Kidney epithelial cell (primary cell): Measurements from ENCODE around the gene PTCD2. TPM values are rescaled to one million over a fixed set of nuclear protein-coding genes. Genes with fewer than 3 reads are reported as not detected.

Source experiments
- DNase-seq: peaks from one replicate; pipeline ENCODE4 v3.0.0-alpha.2; 2010; ENCODE audit warnings: low read depth
- H3K27me3 ChIP-seq: 2 replicates; pipeline ENCODE4 v1.6.0; 2011; ENCODE audit warnings: low read length; ENCODE audit not compliant: control insufficient read depth, insufficient read depth
- H3K36me3 ChIP-seq: 2 replicates; pipeline ENCODE4 v1.5.1; 2011; ENCODE audit warnings: low read length; ENCODE audit not compliant: control insufficient read depth, insufficient read depth
- H3K4me3 ChIP-seq: 2 replicates; pipeline ENCODE4 v1.5.1; 2011; ENCODE audit warnings: low read depth, mild to moderate bottlenecking, control low read depth, low read length
- total RNA-seq: library from RNA; depleted of rRNA; stranded (reverse); fragments of >200 nt; gene quantifications from 2 replicates; pipeline ENCODE4 v1.2.3, GENCODE V29; 2015
- TF ChIP-seq, protein P1 (sequence below): IDR thresholded peaks from 2 replicates; pipeline ENCODE4 v1.5.1; 2011; ENCODE audit warnings: mild to moderate bottlenecking, moderate library complexity, low read length, control low read depth, inconsistent platforms; ENCODE audit not compliant: insufficient read depth, poor library complexity, severe bottlenecking

PTCD2 gene
- total RNA-seq, 1 donor from 2014 or later: 11.7 TPM

DNA sequence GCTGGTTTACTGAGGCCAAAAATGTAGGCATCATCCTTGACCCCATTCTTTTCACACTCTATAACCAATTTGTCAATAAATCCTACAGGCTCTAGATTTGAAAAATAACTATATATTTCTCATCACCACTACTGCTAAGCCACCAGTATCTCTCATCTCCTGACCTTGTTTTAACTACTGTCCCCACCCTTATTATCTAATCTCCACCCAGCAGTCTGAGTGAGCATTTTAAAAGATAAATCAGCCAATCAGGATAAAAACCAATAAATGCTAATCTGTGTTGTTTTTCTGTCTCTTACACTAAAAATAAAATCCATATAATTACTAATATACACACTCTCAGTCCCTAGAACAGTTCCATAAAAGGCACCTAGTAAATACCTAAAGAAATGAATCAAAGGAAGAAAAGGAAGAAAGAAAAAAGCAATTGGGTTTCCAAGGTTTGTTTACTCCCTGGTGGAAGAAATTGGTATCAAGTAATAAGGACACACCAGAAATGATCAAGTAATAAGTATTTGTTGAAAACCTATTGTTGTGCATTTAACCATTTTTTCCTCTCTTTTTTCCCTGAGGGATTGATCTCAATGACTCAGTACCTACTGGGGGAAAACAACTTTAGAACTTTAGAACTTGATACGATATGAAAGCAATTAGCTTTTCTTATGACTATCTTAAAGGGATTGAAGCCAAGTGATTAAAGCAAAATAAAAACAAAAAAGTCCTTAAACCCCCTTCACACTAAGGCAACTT is 19.4 kb upstream of the PTCD2 start:
- Histone ChIP-seq H3K4me3 (no peak overlapping the region), H3K27me3 (no peaks in the 10 kb centered on the region), H3K36me3 (no peaks in the 10 kb centered on the region)
- no peak for DNase-seq
- TF ChIP-seq, protein P1, sequence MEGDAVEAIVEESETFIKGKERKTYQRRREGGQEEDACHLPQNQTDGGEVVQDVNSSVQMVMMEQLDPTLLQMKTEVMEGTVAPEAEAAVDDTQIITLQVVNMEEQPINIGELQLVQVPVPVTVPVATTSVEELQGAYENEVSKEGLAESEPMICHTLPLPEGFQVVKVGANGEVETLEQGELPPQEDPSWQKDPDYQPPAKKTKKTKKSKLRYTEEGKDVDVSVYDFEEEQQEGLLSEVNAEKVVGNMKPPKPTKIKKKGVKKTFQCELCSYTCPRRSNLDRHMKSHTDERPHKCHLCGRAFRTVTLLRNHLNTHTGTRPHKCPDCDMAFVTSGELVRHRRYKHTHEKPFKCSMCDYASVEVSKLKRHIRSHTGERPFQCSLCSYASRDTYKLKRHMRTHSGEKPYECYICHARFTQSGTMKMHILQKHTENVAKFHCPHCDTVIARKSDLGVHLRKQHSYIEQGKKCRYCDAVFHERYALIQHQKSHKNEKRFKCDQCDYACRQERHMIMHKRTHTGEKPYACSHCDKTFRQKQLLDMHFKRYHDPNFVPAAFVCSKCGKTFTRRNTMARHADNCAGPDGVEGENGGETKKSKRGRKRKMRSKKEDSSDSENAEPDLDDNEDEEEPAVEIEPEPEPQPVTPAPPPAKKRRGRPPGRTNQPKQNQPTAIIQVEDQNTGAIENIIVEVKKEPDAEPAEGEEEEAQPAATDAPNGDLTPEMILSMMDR: no peak

DNA sequence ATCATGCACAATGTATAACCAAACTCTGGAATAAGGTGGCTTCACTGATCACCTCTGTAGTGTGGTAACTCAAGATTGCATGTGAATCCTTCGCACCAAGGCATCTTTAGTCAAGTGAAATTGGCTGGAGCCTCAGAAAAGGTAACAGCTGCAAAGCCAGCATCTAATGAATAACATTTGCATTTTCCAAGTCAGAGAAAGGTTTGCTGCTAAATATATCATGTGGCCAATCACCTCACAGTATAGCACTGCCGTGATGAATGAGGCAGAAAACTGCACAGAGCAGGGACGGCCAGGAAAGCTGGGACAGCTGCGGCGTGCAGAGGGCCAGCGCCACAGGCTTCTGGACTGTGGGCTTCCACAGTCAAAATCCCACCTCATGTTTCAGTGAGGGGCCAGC is 18.6 kb upstream of the PTCD2 start:
- Histone ChIP-seq H3K4me3 (no peak overlapping the region), H3K36me3 (no peaks in the 10 kb centered on the region), H3K27me3 (no peaks in the 10 kb centered on the region)
- TF ChIP-seq, protein P1: no peak
- DNase-seq: no peak

DNA sequence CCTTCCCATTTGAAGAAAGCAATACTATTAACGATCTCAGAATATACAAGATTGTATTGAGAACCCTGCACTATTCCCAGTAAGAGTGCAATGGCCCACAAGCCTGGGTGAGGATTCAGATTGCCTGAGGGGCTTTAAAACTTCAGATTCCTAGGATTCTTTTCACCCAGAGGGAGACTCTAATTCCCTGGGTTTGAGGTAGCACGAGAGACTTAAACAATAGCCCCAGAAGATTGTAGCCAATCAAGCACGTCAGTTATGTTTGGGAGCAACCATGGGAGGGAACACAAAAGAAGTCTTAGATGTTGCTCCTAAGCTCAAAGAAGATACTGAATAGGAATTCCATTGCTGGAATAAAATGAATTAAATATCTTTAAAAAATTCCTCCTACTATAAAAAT is 18.0 kb upstream of the PTCD2 start:
- Histone ChIP-seq H3K4me3 (no peak overlapping the region), H3K36me3 (no peaks in the 10 kb centered on the region), H3K27me3 (no peaks in the 10 kb centered on the region)
- TF ChIP-seq, protein P1: no peak
- DNase-seq: no peak

DNA sequence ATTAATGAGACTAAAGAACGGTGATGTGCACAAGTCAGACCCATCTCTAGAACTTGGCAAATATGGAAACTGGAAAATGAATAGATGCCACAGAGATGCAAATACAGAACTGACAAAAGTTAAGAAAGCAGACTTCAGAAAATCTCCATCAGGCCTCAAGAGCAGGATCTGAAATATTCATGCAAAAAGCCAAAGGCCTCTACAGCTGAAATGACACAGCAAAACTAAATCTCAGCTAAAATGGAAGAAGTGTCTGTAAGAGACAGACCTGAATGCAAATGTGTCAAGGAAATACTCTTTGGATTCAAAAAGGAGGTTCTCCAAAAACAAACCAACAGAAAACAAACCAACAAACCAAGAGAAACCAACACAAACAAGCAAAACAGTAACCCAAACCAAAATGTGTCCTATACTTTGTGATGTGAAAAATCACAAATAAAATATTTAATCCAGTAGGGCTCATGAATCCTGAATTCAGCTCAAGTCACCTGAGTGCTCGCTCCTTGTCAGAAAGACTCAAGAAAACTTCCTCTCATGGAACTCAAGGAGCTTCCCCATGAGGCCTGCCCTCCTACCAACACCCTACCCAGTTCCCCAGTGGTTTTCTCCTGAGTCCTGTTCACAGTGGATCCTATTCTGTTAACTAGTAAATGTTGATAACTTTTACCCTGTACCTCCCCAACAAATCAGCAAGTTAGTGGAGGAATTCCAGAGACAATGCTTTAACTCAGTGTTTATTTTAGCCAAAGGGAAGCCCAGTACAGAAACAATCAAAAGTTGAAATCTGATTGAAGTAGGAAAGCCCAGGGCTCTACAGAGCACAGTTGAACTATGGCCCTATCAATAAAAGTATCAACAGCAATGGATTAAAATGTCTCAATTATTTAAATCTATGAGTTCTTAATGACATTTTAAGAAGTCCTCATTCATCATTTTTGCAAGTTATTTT is 14.7 kb upstream of the PTCD2 start:
- Histone ChIP-seq H3K27me3 (no peaks in the 10 kb centered on the region), H3K4me3 (no peak overlapping the region), H3K36me3 (no peaks in the 10 kb centered on the region)
- TF ChIP-seq, protein P1: no peak
- no peak for DNase-seq

DNA sequence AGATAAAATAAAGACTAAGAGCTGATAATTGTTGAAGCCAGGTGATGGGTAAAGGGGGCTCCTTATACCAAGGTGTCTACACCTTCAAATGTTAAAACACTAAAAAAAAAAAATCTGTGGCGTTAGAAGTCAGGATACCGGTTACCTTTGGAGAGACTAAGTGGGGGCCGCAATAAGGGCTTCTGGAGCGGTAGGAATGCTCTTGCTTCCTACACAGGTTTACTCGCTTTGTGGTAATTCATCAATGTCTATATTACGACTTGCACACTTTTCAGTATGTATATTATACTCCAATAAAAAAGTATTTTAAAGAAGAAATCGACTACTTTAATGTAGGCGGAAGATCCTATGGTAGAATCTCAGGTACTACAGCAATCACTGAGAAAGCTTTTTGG is 12.6 kb upstream of the PTCD2 start:
- DNase-seq: no peak
- TF ChIP-seq, protein P1: no peak
- no peaks in the 10 kb centered on the region for H3K36me3 ChIP-seq
- peak overlapping the region; percentile 64 for H3K4me3 ChIP-seq
- H3K27me3 ChIP-seq: no peaks in the 10 kb centered on the region
